HG03045 (cell line): Measurements from ENCODE around the gene DLG2.
A peak's percentile ranks its signal among the peaks of the same experiment; 100 is the strongest.

Experiments used
- ATAC-seq: cut with Tn5 transposase; IDR thresholded peaks from one replicate; pipeline ENCODE4 v1.9.1; 2021; ENCODE audit warnings: mild to moderate bottlenecking, moderate library complexity; ENCODE audit not compliant: unreplicated experiment

The DLG2 gene

DNA sequence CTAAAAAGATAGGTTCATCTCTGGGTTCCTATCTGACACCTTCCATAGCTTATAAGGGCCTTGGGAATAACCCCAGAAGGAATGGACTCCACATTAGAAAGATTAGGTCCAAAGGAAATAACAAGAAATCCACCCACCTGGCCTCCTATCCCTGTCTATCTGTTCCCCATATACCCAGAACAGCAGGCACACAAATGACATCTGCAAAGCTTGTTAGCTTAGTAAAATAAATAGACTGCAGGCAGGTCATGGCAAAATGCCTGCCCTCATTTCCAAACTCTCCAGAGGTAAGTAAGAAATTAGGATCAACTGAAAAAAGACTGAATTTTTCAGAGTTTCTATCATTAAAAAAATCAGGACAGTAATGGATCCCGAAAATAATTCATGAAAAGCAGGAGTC is 489.5 kb downstream of the DLG2 start:
- no peak for ATAC-seq

DNA sequence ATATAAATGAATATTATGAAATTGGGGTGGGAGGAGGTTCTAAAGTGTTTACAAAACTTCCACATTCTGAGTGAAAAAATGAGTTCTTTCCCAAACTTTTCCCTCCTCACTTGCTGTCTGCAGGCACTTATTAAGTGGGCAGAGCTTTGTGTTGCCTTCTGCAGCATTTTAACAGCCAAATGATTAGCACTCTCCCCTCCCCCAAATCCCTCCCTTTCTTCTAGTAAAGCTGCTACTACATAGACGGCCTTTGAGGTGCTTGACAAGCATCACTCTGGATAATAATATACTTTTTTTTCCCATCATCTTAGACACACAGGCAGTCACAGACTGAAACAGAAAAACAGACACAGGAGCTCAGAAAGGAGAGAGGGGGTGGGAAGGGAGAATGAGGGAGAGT is 493.5 kb downstream of the DLG2 start:
- no peak for ATAC-seq

DNA sequence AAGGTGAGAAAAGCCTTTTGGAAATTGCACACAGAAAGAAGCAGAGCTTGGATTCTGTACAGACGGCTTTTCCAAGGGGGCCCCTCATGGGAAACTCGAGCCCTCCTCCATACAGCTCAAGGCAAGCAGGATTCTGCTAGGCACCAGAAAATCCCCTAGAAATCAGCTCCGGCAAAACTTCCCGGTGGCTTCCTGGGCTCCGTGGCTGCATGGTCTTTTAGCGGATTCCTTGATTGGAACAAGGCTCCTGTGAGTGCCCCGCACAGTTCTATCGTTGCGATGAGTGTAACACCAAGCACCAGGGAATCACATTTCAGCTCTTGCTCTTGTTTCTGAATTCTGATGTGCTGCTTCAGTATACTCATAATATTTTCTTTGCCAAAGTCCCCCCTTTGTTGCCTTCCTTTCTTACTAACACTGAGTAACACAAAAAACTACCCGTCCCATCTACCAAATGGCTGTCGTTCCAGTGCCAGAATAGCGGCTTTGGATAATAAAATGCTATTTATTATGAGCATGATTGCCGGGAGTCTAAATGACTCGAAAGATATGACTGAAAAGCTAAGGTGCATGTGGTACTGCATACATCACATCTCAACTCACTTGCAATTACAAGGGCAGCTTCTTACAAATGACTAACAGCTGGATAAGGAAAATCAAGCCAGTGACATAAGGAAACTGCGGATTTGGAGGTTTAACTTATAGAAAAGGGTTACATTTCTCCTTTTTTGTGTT is 494.1 kb downstream of the DLG2 start:
- ATAC-seq: no peak

- ATAC-seq: no peak
Observed at GRCh38 chr11:85127349-85127748, 499.8 kb downstream of the DLG2 start.

DNA sequence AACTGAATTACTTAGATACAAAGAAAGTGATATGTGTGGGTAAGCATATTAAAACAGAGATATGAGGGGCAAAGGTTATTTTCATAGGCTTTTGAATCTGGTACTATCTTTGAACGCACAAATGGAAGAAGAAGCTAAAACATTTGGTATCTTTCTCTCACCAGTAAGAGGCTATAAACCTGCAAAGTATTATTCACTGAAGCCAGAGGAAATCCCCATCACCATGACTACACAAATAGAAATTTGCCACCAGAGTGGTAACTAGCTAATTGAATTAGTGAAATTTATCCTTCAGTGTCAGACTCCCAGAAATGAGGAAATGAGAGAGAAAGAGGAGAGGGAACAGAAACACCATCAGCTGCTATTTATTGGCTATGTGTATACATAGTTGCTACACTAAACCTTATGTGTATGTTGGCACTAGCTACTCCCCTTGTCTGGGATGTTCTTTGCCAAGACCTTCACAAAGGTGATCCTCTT is 503.4 kb downstream of the DLG2 start:
- peak; percentile 89 for ATAC-seq

- no peak for ATAC-seq
Observed at GRCh38 chr11:85118151-85118550, 509.0 kb downstream of the DLG2 start.

DNA sequence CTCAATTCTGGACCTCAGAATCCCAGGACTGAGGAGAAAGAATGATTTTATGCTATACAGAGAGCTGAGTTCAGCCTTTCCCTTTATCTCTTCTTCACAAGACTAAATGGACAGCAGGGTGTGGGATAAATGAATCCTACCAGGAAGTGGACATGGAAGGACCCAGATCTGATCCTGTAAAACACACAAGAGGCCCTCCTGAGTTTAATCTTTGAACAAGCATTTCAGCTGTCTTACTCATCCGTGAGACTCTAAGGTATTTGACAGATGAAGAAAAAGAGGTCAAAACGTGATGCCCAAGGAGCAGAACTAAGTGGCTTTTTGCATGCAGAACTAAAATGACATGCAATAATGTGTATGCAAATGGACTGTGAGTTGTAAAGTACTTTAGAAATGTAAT is 511.3 kb downstream of the DLG2 start:
- ATAC-seq: no peak

- no peak for ATAC-seq
Observed at GRCh38 chr11:85114786-85115185, 512.4 kb downstream of the DLG2 start.

- ATAC-seq: peak; percentile 94
Observed at GRCh38 chr11:85110246-85110645, 516.9 kb downstream of the DLG2 start.

GRCh38 chr11:85109141-85109540 is 518.0 kb downstream of the DLG2 start:
- peak; percentile 72 for ATAC-seq

- no peak for ATAC-seq
Observed at GRCh38 chr11:85105868-85106267, 521.3 kb downstream of the DLG2 start.

- no peak for ATAC-seq
Observed at GRCh38 chr11:85099522-85099921, 527.6 kb downstream of the DLG2 start.

DNA sequence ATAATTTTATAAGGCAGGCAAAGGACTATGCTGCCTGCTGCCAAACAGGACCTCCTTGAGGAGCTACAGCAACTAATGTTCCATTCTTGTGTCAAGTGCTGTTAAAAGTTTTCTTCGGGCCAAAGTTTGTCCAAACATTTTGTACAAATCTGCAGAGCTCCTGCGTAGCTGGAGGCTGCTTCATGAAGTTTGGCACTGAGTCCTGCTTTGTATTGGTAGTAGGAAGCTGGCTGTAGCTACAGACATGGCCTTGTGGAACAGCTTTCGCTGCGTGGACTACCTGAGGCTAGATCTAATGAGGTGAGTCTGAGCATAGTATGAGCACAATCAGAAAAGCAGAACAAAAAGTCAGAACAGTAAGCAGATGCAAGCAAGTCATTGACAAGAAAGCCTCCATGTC is 528.1 kb downstream of the DLG2 start:
- no peak for ATAC-seq

DNA sequence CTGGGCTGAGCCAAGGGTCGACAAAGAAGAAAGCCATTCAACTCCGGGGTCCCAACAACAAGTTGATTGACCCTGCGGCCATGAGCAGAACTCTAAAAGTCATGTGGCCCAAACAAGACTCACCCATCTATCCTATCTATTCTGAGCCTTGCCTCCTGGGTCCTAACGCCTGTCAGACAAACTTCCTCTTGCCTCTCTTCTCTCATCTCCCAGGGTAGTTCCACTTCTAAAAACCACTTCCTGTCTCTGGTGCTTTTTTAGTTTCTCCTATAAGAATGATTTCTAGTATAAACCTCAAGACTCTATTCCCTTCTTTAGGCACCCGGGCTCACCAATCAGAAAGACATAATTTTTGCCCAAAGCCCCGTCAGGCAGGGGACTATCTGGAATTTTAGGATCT is 530.2 kb downstream of the DLG2 start:
- no peak for ATAC-seq

DNA sequence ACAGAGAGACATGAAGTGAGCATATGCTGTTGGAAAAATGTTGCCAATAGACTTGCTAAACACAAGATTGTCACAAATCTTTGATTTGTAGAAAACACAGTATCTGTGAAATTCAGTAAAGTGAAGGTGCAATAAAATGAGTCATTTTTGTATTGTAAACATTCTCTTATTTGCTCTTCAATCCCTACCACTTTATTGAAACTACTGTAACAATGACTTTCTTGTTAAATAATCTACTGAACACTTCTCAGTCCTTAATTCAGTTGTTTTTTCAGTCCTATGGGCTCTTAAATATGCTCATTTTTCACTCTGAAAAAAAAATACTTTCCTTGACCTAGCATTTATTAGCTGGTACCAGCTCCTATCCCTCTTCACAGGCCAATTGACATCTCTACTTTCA is 531.9 kb downstream of the DLG2 start:
- no peak for ATAC-seq

DNA sequence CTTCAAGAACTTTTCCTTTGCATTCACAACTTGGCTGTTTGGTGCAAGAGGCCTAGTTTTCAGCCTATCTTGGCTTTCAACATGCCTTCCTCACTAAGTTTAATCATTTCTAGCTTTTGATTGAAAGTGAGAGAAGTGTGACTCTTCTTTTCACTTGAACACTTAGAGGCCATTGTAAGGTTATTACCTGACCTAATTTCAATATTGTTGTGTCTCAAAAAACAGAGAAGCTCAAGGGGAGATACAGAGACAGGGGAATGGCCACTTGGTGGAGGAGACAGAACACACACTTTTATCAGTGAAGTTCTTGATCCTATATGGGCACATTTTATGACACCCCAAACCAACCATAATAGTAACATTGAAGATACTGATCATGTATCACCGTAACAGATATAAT is 532.3 kb downstream of the DLG2 start:
- ATAC-seq: no peak

- ATAC-seq: no peak
Observed at GRCh38 chr11:85089654-85090053, 537.5 kb downstream of the DLG2 start.

DNA sequence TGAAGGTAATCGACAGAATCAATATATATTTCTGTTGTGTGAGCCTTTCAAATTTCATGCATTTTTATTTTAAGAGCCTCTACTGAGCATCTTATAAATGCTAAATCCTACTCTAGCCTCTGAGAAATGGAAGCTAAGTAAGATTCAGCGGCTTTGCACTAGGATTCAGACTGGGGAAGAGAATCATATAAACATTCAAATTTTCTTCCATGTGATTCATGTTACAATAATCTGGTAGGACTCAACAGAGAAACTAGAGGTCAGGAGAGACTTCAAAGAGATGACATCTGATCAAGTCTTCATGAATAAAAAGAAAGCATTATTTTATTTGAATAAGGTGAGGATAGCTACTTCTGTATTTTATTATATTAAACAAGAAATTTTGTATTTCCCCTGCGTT is 538.9 kb downstream of the DLG2 start:
- ATAC-seq: no peak

DNA sequence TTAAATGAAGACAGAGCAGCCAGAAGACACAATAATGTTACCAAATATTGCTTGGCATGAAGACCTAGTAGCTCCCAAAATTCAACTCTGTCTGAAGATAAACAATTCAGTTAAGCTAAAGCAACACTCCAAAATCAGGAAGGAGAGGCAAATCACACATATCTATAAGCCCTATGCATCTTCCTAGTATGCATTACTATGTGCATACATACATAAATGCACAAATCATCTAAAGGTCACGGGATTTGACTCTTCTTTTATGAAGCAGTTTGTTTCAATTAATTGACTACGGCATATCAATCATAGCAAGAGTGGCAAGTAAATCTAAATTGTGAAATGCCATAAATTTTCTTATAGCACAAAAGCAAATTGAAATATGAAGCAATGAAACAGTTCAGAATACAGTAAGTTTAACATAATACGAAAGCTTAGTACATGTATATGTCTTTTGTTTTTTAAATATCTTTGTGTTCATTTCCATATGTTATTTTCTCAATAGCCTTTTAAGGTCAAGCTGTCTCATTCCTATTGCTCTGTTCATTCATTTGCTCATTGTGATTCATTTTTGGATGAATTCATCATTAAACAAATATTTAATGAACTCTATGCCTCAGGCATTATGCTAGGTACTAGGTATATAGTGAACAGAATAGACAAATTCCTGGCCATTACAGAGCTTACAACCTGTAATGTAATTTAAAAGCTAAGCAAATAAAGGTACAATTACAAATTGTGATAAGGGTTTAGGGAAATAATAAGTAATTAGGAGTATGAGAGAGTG is 540.5 kb downstream of the DLG2 start:
- no peak for ATAC-seq

GRCh38 chr11:85076535-85077330 is 550.4 kb downstream of the DLG2 start:
- ATAC-seq: no peak

GRCh38 chr11:85062659-85063058 is 564.5 kb downstream of the DLG2 start:
- peak; percentile 100 for ATAC-seq

GRCh38 chr11:85052636-85053035 is 574.5 kb downstream of the DLG2 start:
- ATAC-seq: no peak
